ENCODE measurements around the gene FLNC. TPM values are rescaled to one million over a fixed set of nuclear protein-coding genes. Genes with fewer than 3 reads are reported as not detected.

The FLNC gene
- polyA plus RNA-seq, 1 donor from 2014 or later = 0.36 TPM

- Histone ChIP-seq H2AFZ (ENCODE audit: low read depth, low read length) (no peak overlapping the region), H3K9me2 (ENCODE audit: insufficient read depth, low read length) (no peaks in the 10 kb centered on the region), H3K36me3 (ENCODE audit: insufficient read depth, low read length) (no peaks in the 10 kb centered on the region), H3F3A (ENCODE audit: insufficient read depth, low read length, poor library complexity, severe bottlenecking) (no peaks in the 10 kb centered on the region), H3K27me3 (ENCODE audit: insufficient read depth, low read depth, low read length) (no peaks in the 10 kb centered on the region), H3K4me3 (ENCODE audit: low read length) (no peak overlapping the region), H3K9me3 (ENCODE audit: low read length) (no peaks in the 10 kb centered on the region), H4K20me1 (ENCODE audit: insufficient read depth) (no peaks in the 10 kb centered on the region), H3K27ac (ENCODE audit: low read length) (no peak overlapping the region), H3K9ac (ENCODE audit: low read length) (no peak overlapping the region), H3K79me2 (replicated peaks; ENCODE audit: insufficient read depth, low read length) (no peaks in the 10 kb centered on the region), H3K4me2 (ENCODE audit: low read length) (no peak overlapping the region)
- TF ChIP-seq SMC3 (conservative IDR thresholded peaks at IDR 0.05; ENCODE audit: poor library complexity) (peak; percentile 84), RAD21 (conservative IDR thresholded peaks at IDR 0.05) (peak; percentile 91), CTCF (IDR thresholded peaks at IDR 0.05; ENCODE audit: poor library complexity, severe bottlenecking) (peak; percentile 86), EZH2 (IDR thresholded peaks at IDR 0.05; ENCODE audit: borderline replicate concordance, insufficient read depth, low read length, poor library complexity, severe bottlenecking) (no peak), TAF1 (IDR thresholded peaks at IDR 0.05; ENCODE audit: low read depth) (no peak)
- TF ChIP-seq, protein P1, sequence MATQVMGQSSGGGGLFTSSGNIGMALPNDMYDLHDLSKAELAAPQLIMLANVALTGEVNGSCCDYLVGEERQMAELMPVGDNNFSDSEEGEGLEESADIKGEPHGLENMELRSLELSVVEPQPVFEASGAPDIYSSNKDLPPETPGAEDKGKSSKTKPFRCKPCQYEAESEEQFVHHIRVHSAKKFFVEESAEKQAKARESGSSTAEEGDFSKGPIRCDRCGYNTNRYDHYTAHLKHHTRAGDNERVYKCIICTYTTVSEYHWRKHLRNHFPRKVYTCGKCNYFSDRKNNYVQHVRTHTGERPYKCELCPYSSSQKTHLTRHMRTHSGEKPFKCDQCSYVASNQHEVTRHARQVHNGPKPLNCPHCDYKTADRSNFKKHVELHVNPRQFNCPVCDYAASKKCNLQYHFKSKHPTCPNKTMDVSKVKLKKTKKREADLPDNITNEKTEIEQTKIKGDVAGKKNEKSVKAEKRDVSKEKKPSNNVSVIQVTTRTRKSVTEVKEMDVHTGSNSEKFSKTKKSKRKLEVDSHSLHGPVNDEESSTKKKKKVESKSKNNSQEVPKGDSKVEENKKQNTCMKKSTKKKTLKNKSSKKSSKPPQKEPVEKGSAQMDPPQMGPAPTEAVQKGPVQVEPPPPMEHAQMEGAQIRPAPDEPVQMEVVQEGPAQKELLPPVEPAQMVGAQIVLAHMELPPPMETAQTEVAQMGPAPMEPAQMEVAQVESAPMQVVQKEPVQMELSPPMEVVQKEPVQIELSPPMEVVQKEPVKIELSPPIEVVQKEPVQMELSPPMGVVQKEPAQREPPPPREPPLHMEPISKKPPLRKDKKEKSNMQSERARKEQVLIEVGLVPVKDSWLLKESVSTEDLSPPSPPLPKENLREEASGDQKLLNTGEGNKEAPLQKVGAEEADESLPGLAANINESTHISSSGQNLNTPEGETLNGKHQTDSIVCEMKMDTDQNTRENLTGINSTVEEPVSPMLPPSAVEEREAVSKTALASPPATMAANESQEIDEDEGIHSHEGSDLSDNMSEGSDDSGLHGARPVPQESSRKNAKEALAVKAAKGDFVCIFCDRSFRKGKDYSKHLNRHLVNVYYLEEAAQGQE (IDR thresholded peaks at IDR 0.05; ENCODE audit: borderline replicate concordance) = no peak
Measured at GRCh38 chr7:128879939-128880746, 49.9 kb downstream of the FLNC start.

GRCh38 chr7:128880791-128881457 lies 50.7 kb downstream of the FLNC start:
- Histone ChIP-seq H3F3A (ENCODE audit: insufficient read depth, low read length, poor library complexity, severe bottlenecking) (no peaks in the 10 kb centered on the region), H3K27me3 (ENCODE audit: insufficient read depth, low read depth, low read length) (no peaks in the 10 kb centered on the region), H3K9me2 (ENCODE audit: insufficient read depth, low read length) (no peaks in the 10 kb centered on the region), H4K20me1 (ENCODE audit: insufficient read depth) (no peaks in the 10 kb centered on the region), H3K79me2 (replicated peaks; ENCODE audit: insufficient read depth, low read length) (no peaks in the 10 kb centered on the region), H3K27ac (ENCODE audit: low read length) (no peak overlapping the region), H3K4me2 (ENCODE audit: low read length) (no peak overlapping the region), H3K36me3 (ENCODE audit: insufficient read depth, low read length) (no peaks in the 10 kb centered on the region), H3K9me3 (ENCODE audit: low read length) (no peaks in the 10 kb centered on the region), H3K9ac (ENCODE audit: low read length) (no peak overlapping the region), H2AFZ (ENCODE audit: low read depth, low read length) (no peak overlapping the region), H3K4me3 (ENCODE audit: low read length) (no peak overlapping the region)
- no peak for TF ChIP-seq EZH2 (IDR thresholded peaks at IDR 0.05; ENCODE audit: borderline replicate concordance, insufficient read depth, low read length, poor library complexity, severe bottlenecking)
- no peak for TF ChIP-seq EP300 (conservative IDR thresholded peaks at IDR 0.05; ENCODE audit: poor library complexity, severe bottlenecking)
- TF ChIP-seq POLR2AphosphoS5 (IDR thresholded peaks at IDR 0.05) = no peak
- TF ChIP-seq RAD21 (conservative IDR thresholded peaks at IDR 0.05) = no peak
- TF ChIP-seq MXI1 (conservative IDR thresholded peaks at IDR 0.05; ENCODE audit: poor library complexity, severe bottlenecking) = no peak
- TF ChIP-seq, protein P1 (IDR thresholded peaks at IDR 0.05; ENCODE audit: borderline replicate concordance) = no peak
